GM12878 (cell line): ENCODE data around the gene INHBC. TPM values are rescaled to one million over a fixed set of nuclear protein-coding genes. Genes with fewer than 3 reads are reported as not detected.

Experiments
- ATAC-seq: fragments of 200-7000 bp; cut with Tn5 transposase; 3 replicates; pipeline ENCODE4 v1.9.1; 2020; ENCODE audit warnings: mild to moderate bottlenecking, moderate library complexity
- BruUV-seq: library from RNA; stranded (reverse); fragments of 400-500 nt; replicated peaks from 2 replicates; lab custom pipeline; 2021; lab: Mats Ljungman, UMichigan
- CTCF ChIA-PET: fragments of 300-600 bp; sonication (Branson Sonifier 250); formaldehyde crosslinking; extraction: SDS; loops from one replicate; lab custom pipeline; 2021; ENCODE audit warnings: inconsistent platforms; lab: Yijun Ruan, JAX
- POLR2A ChIA-PET: fragments of 350-600 bp; formaldehyde crosslinking; extraction: SDS; loops from one replicate; lab custom pipeline; 2021; ENCODE audit warnings: inconsistent platforms; lab: Charles Lee
- RAD21 ChIA-PET: fragments of 300-600 bp; sonication (Branson Sonifier 250); formaldehyde crosslinking; loops from one replicate; lab custom pipeline; 2023; ENCODE audit warnings: antibody characterized with exemption; ENCODE audit not compliant: unreplicated experiment; lab: Charles Lee
- SMC1A ChIA-PET: fragments of 300-600 bp; sonication (Branson Sonifier 250); formaldehyde crosslinking; loops from one replicate; lab custom pipeline; 2023; ENCODE audit not compliant: unreplicated experiment, uncharacterized antibody; lab: Charles Lee
- DNase-seq: peaks from one replicate; pipeline ENCODE4 v3.0.0-alpha.2; 2011; ENCODE audit warnings: low read depth, low spot score
- FAIRE-seq: peaks from 3 replicates; lab custom pipeline; 2011; peaks lifted over from hg19 to GRCh38; lab: Jason Lieb, UNC
- H2AFZ ChIP-seq: 2 replicates; pipeline ENCODE4 v1.6.0; 2011; ENCODE audit warnings: low read depth, low read length, control low read depth; ENCODE audit not compliant: control insufficient read depth
- H3K27ac ChIP-seq: 2 replicates; pipeline ENCODE4 v1.5.1; 2011; ENCODE audit warnings: control low read depth; ENCODE audit not compliant: control insufficient read depth, insufficient read depth
- H3K27me3 ChIP-seq, 2 experiments: replicated peaks in 1 of 2; 2 replicates each; pipeline versions ENCODE4 v1.6.0 to v1.6.1; 2011; ENCODE audit warnings: low read length in 1 of 2; ENCODE audit not compliant: control insufficient read depth in 2 of 2, insufficient read depth in 2 of 2
- H3K36me3 ChIP-seq, 2 experiments: 2 replicates each; pipeline ENCODE4 v1.5.1; 2011; ENCODE audit warnings: low read length in 1 of 2; ENCODE audit not compliant: control insufficient read depth in 2 of 2, insufficient read depth in 2 of 2
- H3K4me1 ChIP-seq: 2 replicates; pipeline ENCODE4 v1.6.1; 2011; ENCODE audit warnings: mild to moderate bottlenecking, low read length, moderate library complexity, mixed read lengths; ENCODE audit not compliant: control insufficient read depth, insufficient read depth
- H3K4me2 ChIP-seq: 2 replicates; pipeline ENCODE4 v1.6.0; 2011; ENCODE audit warnings: control low read depth; ENCODE audit not compliant: control insufficient read depth, insufficient read depth
- H3K4me3 ChIP-seq: fragments of 200-600 bp; sonication (generic); 2 replicates; pipeline ENCODE4 v1.5.1; 2016
- H3K79me2 ChIP-seq: 2 replicates; pipeline ENCODE4 v1.6.0; 2011; ENCODE audit warnings: low read length; ENCODE audit not compliant: control insufficient read depth, insufficient read depth
- H3K9ac ChIP-seq: 2 replicates; pipeline ENCODE4 v1.8.0; 2011; ENCODE audit warnings: low read length, control low read depth, mixed read lengths; ENCODE audit not compliant: control insufficient read depth, insufficient read depth
- H3K9me3 ChIP-seq: replicated peaks from 3 replicates; pipeline ENCODE4 v1.5.1; 2011; ENCODE audit warnings: mild to moderate bottlenecking, low read length; ENCODE audit not compliant: control insufficient read depth, insufficient read depth
- H4K20me1 ChIP-seq: 2 replicates; pipeline ENCODE4 v1.6.0; 2011; ENCODE audit not compliant: control insufficient read depth, insufficient read depth
- BCL3 ChIP-seq: IDR thresholded peaks from 2 replicates; pipeline ENCODE4 v1.6.1; 2011; ENCODE audit warnings: borderline replicate concordance, low read depth, mild to moderate bottlenecking, moderate library complexity, low read length; ENCODE audit not compliant: insufficient read depth, poor library complexity, severe bottlenecking
- CREM ChIP-seq: IDR thresholded peaks from 2 replicates; pipeline ENCODE4 v1.6.1; 2014; ENCODE audit warnings: antibody characterized with exemption, low read depth
- ELK1 ChIP-seq: IDR thresholded peaks from 2 replicates; pipeline ENCODE4 v1.6.1; 2012; ENCODE audit warnings: low read depth, low read length, improper control_type of control experiment
- HSF1 ChIP-seq: fragments of 150-350 bp; IDR thresholded peaks from 2 replicates; pipeline ENCODE4 v1.6.1; 2014; ENCODE audit warnings: mild to moderate bottlenecking, low read depth, low read length
- IRF5 ChIP-seq: fragments of 450-650 bp; IDR thresholded peaks from 2 replicates; pipeline ENCODE4 v1.6.1; 2017; ENCODE audit warnings: borderline replicate concordance
- JUND ChIP-seq: IDR thresholded peaks from 2 replicates; pipeline ENCODE4 v1.6.1; 2012; ENCODE audit warnings: low read depth, mild to moderate bottlenecking, low read length, improper control_type of control experiment, moderate library complexity
- MAX ChIP-seq: IDR thresholded peaks from 2 replicates; pipeline ENCODE4 v1.6.1; 2012; ENCODE audit warnings: low read depth, low read length, improper control_type of control experiment
- MYC ChIP-seq: IDR thresholded peaks from 2 replicates; pipeline ENCODE4 v1.6.1; 2011; ENCODE audit warnings: mild to moderate bottlenecking, low read length, moderate library complexity, inconsistent platforms; ENCODE audit not compliant: insufficient read depth, insufficient replicate concordance, insufficient read length, severe bottlenecking
- NFXL1 ChIP-seq: fragments of 450-650 bp; IDR thresholded peaks from 2 replicates; pipeline ENCODE4 v1.6.1; 2017; ENCODE audit warnings: antibody characterized with exemption, mild to moderate bottlenecking, borderline replicate concordance
- PML ChIP-seq: IDR thresholded peaks from 2 replicates; pipeline ENCODE4 v1.6.1; 2012; ENCODE audit warnings: low read length, inconsistent platforms
- RBBP5 ChIP-seq: fragments of 200-600 bp; sonication (generic); conservative IDR thresholded peaks from 2 replicates; pipeline ENCODE4 v1.6.1; 2016
- RFX5 ChIP-seq: IDR thresholded peaks from 2 replicates; pipeline ENCODE4 v1.6.1; 2011; ENCODE audit warnings: low read depth, low read length, improper control_type of control experiment
- SIN3A ChIP-seq: IDR thresholded peaks from 2 replicates; pipeline ENCODE4 v1.6.1; 2012; ENCODE audit warnings: low read depth, low read length, improper control_type of control experiment
- STAT3 ChIP-seq: IDR thresholded peaks from 2 replicates; pipeline ENCODE4 v1.6.1; 2011; ENCODE audit warnings: low read depth, low read length, improper control_type of control experiment
- SUPT20H ChIP-seq: IDR thresholded peaks from 2 replicates; pipeline ENCODE4 v1.6.1; 2011; ENCODE audit warnings: low read depth, mild to moderate bottlenecking, low read length, moderate library complexity, borderline replicate concordance; ENCODE audit not compliant: control insufficient read depth
- ZBED1 ChIP-seq: IDR thresholded peaks from 2 replicates; pipeline ENCODE4 v1.6.1; 2016; ENCODE audit warnings: borderline replicate concordance
- ZNF217 ChIP-seq: fragments of 450-650 bp; IDR thresholded peaks from 2 replicates; pipeline ENCODE4 v1.6.1; 2017; ENCODE audit warnings: antibody characterized with exemption, mild to moderate bottlenecking
- ZNF24 ChIP-seq: fragments of 450-650 bp; IDR thresholded peaks from 2 replicates; pipeline ENCODE4 v1.6.1; 2017; ENCODE audit warnings: antibody characterized with exemption, mild to moderate bottlenecking
- WGBS: methylation state at CpG from one replicate; pipeline ENCODE4 v1.1.6; 2016; ENCODE audit warnings: low lambda C conversion rate; ENCODE audit not compliant: insufficient replicate concordance, insufficient coverage; ENCODE audit errors: missing lambda C conversion rate; 5-methylcytosine and 5-hydroxymethylcytosine counted together
- in situ Hi-C: fragments of 300-500 bp; cut with MboI; formaldehyde crosslinking; loops from 9 replicates; pipeline ENCODE4 v1.14.3; 2018; ENCODE audit warnings: mixed read lengths
- intact Hi-C: fragments of 100-400 bp; cut with micrococcal nuclease; formaldehyde crosslinking; loops from one replicate; pipeline ENCODE4 v1.14.2; 2022; ENCODE audit not compliant: unreplicated experiment
- polyA plus RNA-seq, 11 experiments: library from polyadenylated mRNA; depleted of rRNA in 4 of 11; unstranded in 6 of 11; stranded (reverse) in 5 of 11; fragments of >200 nt; fragmentation: Nextera tagmentation in 4 of 11; fragmentation: Illumina TruSeq in 1 of 11; extraction: Ambion mirVana in 4 of 11; extraction: Trizol in 1 of 11; gene quantifications; 1 replicate in 1 of 11; 2 replicates in 10 of 11; pipeline versions ENCODE4 v1.2.1 to v1.2.3, GENCODE V29; 2011 to 2016; ENCODE audit warnings: inconsistent platforms in 2 of 11, missing spikeins in 2 of 11, low read depth in 1 of 11
- total RNA-seq, 4 experiments: library from RNA; depleted of rRNA in 3 of 4; stranded (reverse); fragments of >200 nt in 3 of 4; fragmentation: Illumina TruSeq in 1 of 4; extraction: Trizol in 1 of 4; gene quantifications; 2 replicates each; pipeline versions ENCODE4 v1.2.1 to v1.2.3, GENCODE V29; 2013 to 2021

INHBC gene
- total and polyA plus RNA-seq, 10 of the 15 experiments (the other 5 are each of a cell fraction or from before 2014, with no cell fraction given) = 0.04 to 0.22 (median 0.13) TPM; not detected in 5

- no peaks in the 10 kb centered on the region for H3K27me3 ChIP-seq
- ChIA-PET RAD21 (interaction anchor here (4.6 kb wide), 1 partner anchor 22 kb away, joined by 31 read pairs; no protein-coding TSS in a partner anchor), POLR2A (interaction anchor here (1.0 to 3.9 kb wide), 3 partner anchors 17 to 28 kb away, joined by 6 to 26 read pairs (median 11); partner anchors contain the start of gene GLI1), SMC1A (interaction anchor here (2.5 to 3.5 kb wide), 2 partner anchors 23 to 27 kb away, joined by 14 to 24 read pairs; partner anchors contain the start of gene INHBE), CTCF (interaction anchor here (0.9 to 2.5 kb wide), 3 partner anchors 22 to 28 kb away, joined by 3 to 34 read pairs (median 5); no protein-coding TSS in a partner anchor)
- H4K20me1 ChIP-seq = no peaks in the 10 kb centered on the region
- peak within 1 kb of the TSS; percentile 90 for H3K9ac ChIP-seq
- in situ Hi-C loops (no loop called here), intact Hi-C loops (no loop called here)
- WGBS = under 1% methylated on average over 41 of the region's 41 CpGs
- BruUV-seq = TSS peak; percentile 96
- peak within 1 kb of the TSS; percentile 90 for H3K27ac ChIP-seq
- H3K36me3 ChIP-seq = no peaks in the 10 kb centered on the region
- ATAC-seq (peak; percentile 96), FAIRE-seq (peak; percentile 96), DNase-seq (peak; percentile 77)
- peak within 1 kb of the TSS; percentile 94 for H2AFZ ChIP-seq
- H3K9me3 ChIP-seq = no peaks in the 10 kb centered on the region
- H3K4me3 ChIP-seq = peak within 1 kb of the TSS; percentile 88
- peaks cover 20% of the 10 kb centered on the region for H3K79me2 ChIP-seq
- peaks cover 5% of the 10 kb centered on the region; the same call in 1 of the 2 replicates for H3K4me1 ChIP-seq
- H3K4me2 ChIP-seq = peak within 1 kb of the TSS; percentile 81
- TF ChIP-seq HSF1 (no peak), SUPT20H (no peak), IRF5 (no peak), RBBP5 (no peak), CREM (peak; percentile 93), JUND (no peak), ZNF24 (no peak), ZBED1 (no peak; the same call in 1 of the 2 replicates), SIN3A (no peak), ZNF217 (no peak), NFXL1 (no peak), ELK1 (peak; percentile 9; the same call in 1 of the 2 replicates), PML (peak; percentile 94), RFX5 (peak; percentile 35; the same call in 1 of the 2 replicates), BCL3 (no peak), MYC (peak; percentile 81), STAT3 (no peak), MAX (peak; percentile 79; the same call in 1 of the 2 replicates)
Measured at GRCh38 chr12:57430931-57431566, 3.5 kb upstream of the INHBC start, which contains the start of gene R3HDM2. TSS of gene R3HDM2 (minus strand) at chr12:57431043. CDS start at chr12:57310428, 120,615 bp downstream.
